Endothelial cell of umbilical vein (primary cell): ENCODE results near the gene COL6A2. TPM values are rescaled to one million over a fixed set of nuclear protein-coding genes. Genes with fewer than 3 reads are reported as not detected.

Experiments used
- BruUV-seq: library from RNA; stranded (reverse); fragments of 400-500 nt; replicated peaks from 2 replicates; lab custom pipeline; 2021; lab: Mats Ljungman, UMichigan
- CTCF ChIA-PET: fragments of 300-600, 350-600 bp; sonication (Branson Sonifier 250); formaldehyde crosslinking; loops from one replicate; lab custom pipeline; 2021; ENCODE audit warnings: antibody characterized with exemption, inconsistent platforms; lab: Charles Lee
- POLR2A ChIA-PET: fragments of 300-600, 350-600 bp; sonication (Branson Sonifier 250); formaldehyde crosslinking; loops from one replicate; lab custom pipeline; 2021; ENCODE audit warnings: antibody characterized with exemption, inconsistent platforms; lab: Charles Lee
- DNase-seq: peaks from one replicate; pipeline ENCODE4 v3.0.0-alpha.2; 2011; ENCODE audit warnings: low read depth, low spot score
- FAIRE-seq: peaks from 2 replicates; lab custom pipeline; 2011; peaks lifted over from hg19 to GRCh38; lab: Jason Lieb, UNC
- H2AFZ ChIP-seq: 2 replicates; pipeline ENCODE4 v1.6.0; 2012; ENCODE audit warnings: low read depth, low read length, control low read depth, inconsistent platforms
- H3K27ac ChIP-seq: 2 replicates; pipeline ENCODE4 v1.5.1; 2011; ENCODE audit warnings: low read depth, mild to moderate bottlenecking, control low read depth, low read length, moderate library complexity; ENCODE audit not compliant: insufficient read depth
- H3K27me3 ChIP-seq, 2 experiments: 2 replicates each; pipeline versions ENCODE4 v1.6.0 to v1.6.1; 2011; ENCODE audit warnings: low read length in 2 of 2, mixed read lengths in 1 of 2; ENCODE audit not compliant: control insufficient read depth in 2 of 2, insufficient read depth in 2 of 2
- H3K36me3 ChIP-seq, 2 experiments: 2 replicates in 1 of 2; 3 replicates in 1 of 2; pipeline ENCODE4 v1.5.1; 2011; ENCODE audit warnings: low read length in 2 of 2, mild to moderate bottlenecking in 1 of 2, moderate library complexity in 1 of 2; ENCODE audit not compliant: control insufficient read depth in 2 of 2, insufficient read depth in 2 of 2; ENCODE audit errors: extremely low read depth in 1 of 2
- H3K4me1 ChIP-seq: 3 replicates; pipeline ENCODE4 v1.5.1; 2011; ENCODE audit warnings: mild to moderate bottlenecking, low read length; ENCODE audit not compliant: control insufficient read depth, insufficient read depth; ENCODE audit errors: extremely low read depth
- H3K4me2 ChIP-seq: 2 replicates; pipeline ENCODE4 v1.6.1; 2011; ENCODE audit warnings: low read length, control low read depth, mixed read lengths; ENCODE audit not compliant: insufficient read depth
- H3K4me3 ChIP-seq, 3 experiments: fragments of 200-600 bp in 1 of 3; sonication (generic), shearing (Covaris generic) in 1 of 3; replicated peaks in 1 of 3; 2 replicates each; pipeline ENCODE4 v1.5.1; 2011 to 2016; ENCODE audit warnings: control low read depth in 3 of 3, low read length in 3 of 3, mild to moderate bottlenecking in 2 of 3, inconsistent platforms in 1 of 3, low read depth in 1 of 3, moderate library complexity in 1 of 3; ENCODE audit not compliant: insufficient read depth in 1 of 3
- H3K79me2 ChIP-seq: 2 replicates; pipeline ENCODE4 v1.6.0; 2012; ENCODE audit warnings: low read length, inconsistent platforms; ENCODE audit not compliant: control insufficient read depth, insufficient read depth
- H3K9ac ChIP-seq: replicated peaks from 2 replicates; pipeline ENCODE3; 2011; ENCODE audit warnings: low read length, control low read depth; ENCODE audit not compliant: insufficient read depth; ENCODE audit errors: extremely low read depth
- H3K9me1 ChIP-seq: replicated peaks from 3 replicates; pipeline ENCODE4 v1.6.0; 2011; ENCODE audit warnings: mild to moderate bottlenecking, low read length; ENCODE audit not compliant: control insufficient read depth, insufficient read depth; ENCODE audit errors: extremely low read depth
- H3K9me3 ChIP-seq: replicated peaks from 2 replicates; pipeline ENCODE4 v1.5.1; 2012; ENCODE audit warnings: low read length, inconsistent platforms; ENCODE audit not compliant: control insufficient read depth, insufficient read depth
- H4K20me1 ChIP-seq: replicated peaks from 2 replicates; pipeline ENCODE3; 2011; ENCODE audit warnings: mild to moderate bottlenecking, low read length; ENCODE audit not compliant: control insufficient read depth, insufficient read depth; ENCODE audit errors: extremely low read depth
- EZH2 ChIP-seq: IDR thresholded peaks from 2 replicates; pipeline ENCODE4 v1.6.1; 2012; ENCODE audit warnings: borderline replicate concordance, low read depth, mild to moderate bottlenecking, moderate library complexity, low read length, inconsistent platforms; ENCODE audit not compliant: severe bottlenecking
- FOS ChIP-seq: IDR thresholded peaks from 2 replicates; pipeline ENCODE4 v1.6.1; 2011; ENCODE audit warnings: mild to moderate bottlenecking, low read length, moderate library complexity, borderline replicate concordance; ENCODE audit not compliant: insufficient read depth
- GATA2 ChIP-seq: IDR thresholded peaks from 2 replicates; pipeline ENCODE4 v1.7.0; 2011; ENCODE audit warnings: low read depth, mild to moderate bottlenecking, moderate library complexity, mixed read lengths, low read length; ENCODE audit not compliant: insufficient read length, insufficient read depth
- JUN ChIP-seq: IDR thresholded peaks from 2 replicates; pipeline ENCODE4 v1.6.1; 2011; ENCODE audit warnings: borderline replicate concordance, low read depth; ENCODE audit not compliant: insufficient read length, insufficient read depth
- MYC ChIP-seq: IDR thresholded peaks from one replicate; pipeline ENCODE4 v1.6.1; 2011; ENCODE audit warnings: mild to moderate bottlenecking, low read depth, low read length
- POLR2A ChIP-seq: IDR thresholded peaks from 2 replicates; pipeline ENCODE4 v1.6.1; 2012; ENCODE audit warnings: low read depth, mild to moderate bottlenecking, control low read depth, low read length
- POLR2AphosphoS5 ChIP-seq: IDR thresholded peaks from 2 replicates; pipeline ENCODE4 v1.6.1; 2012; ENCODE audit warnings: low read depth, mild to moderate bottlenecking, control low read depth, low read length, moderate library complexity; ENCODE audit not compliant: insufficient read depth
- dilution Hi-C: fragments of 300-500 bp; cut with MboI; formaldehyde crosslinking; loops from one replicate; pipeline ENCODE4 v1.15.0; 2019; ENCODE audit warnings: low sequenced_read_pairs; ENCODE audit not compliant: extremely low pct_ligation_motif_present
- intact Hi-C: fragments of 100-400 bp; cut with micrococcal nuclease; formaldehyde crosslinking; loops from one replicate; pipeline ENCODE4 v1.10.0; 2022
- polyA plus RNA-seq, 4 experiments: library from polyadenylated mRNA; depleted of rRNA in 3 of 4; stranded (reverse) in 3 of 4; unstranded in 1 of 4; fragments of >200 nt; gene quantifications; 2 replicates each; pipeline versions ENCODE4 v1.2.1 to v1.2.3, GENCODE V29; 2011 to 2012; ENCODE audit warnings: missing spikeins in 1 of 4
- total RNA-seq: library from RNA; stranded (reverse); gene quantifications from 2 replicates; pipeline ENCODE4 v1.2.3, GENCODE V29; 2021
- TF ChIP-seq, protein P1 (sequence below): IDR thresholded peaks from 2 replicates; pipeline ENCODE4 v1.6.1; 2011; ENCODE audit not compliant: insufficient read depth, insufficient read length
- TF ChIP-seq, protein P2 (sequence below), 2 donors: IDR thresholded peaks; 1 replicate in 1 of 2; 2 replicates in 1 of 2; pipeline ENCODE4 v1.5.1; 2011; ENCODE audit warnings: low read length in 2 of 2, mild to moderate bottlenecking in 2 of 2, moderate library complexity in 2 of 2, control low read depth in 1 of 2, inconsistent platforms in 1 of 2, low read depth in 1 of 2; ENCODE audit not compliant: insufficient read depth in 1 of 2; ENCODE audit errors: extremely low read depth in 1 of 2

The COL6A2 gene
- total and polyA plus RNA-seq, 2 donors (not counting 3 experiments of a cell fraction or from before 2014, with no cell fraction given): 3.4 to 6.1 TPM

DNA sequence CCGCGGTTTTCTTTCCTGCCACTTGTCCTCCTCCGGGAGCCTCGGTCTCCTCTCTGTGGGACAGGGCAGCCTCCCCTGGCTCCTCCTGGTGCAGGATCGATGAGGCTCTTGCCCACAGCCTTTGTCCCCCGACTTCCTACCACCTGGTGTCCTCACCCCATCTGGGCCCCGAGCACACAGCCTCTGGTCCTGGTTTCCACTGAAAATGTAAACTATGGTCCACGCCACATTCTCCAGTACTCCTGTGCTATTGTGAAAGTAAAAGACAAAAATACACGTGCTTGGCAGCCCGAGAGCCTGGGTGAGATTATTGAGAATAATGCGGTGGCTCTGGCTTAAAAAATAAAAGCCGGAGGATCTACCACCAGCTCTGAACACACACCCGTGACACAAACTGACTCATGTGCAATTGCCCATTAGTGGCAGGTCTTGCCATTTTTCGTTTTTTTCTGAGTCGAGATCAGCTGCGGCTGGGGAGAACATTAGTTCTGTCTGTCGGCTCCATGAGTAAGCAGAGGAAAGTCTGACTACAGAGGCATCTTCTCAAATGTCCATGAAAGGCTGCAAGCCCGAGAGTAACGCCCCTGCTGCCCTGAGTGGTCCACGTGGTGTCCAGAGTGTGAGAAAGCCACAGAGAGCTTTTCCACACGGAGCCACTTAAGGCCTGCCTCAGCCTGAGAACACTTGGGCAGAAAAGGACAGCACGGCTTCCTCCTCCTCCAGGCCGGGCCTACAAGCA is 5.7 kb upstream of the COL6A2 start:
- no peaks in the 10 kb centered on the region for H3K9me3 ChIP-seq
- no peak overlapping the region for H3K4me2 ChIP-seq
- FAIRE-seq (no peak), DNase-seq (no peak)
- intact Hi-C loops: no loop called here
- no peak overlapping the region for H3K4me3 ChIP-seq
- H3K9me1 ChIP-seq: no peaks in the 10 kb centered on the region
- H3K9ac ChIP-seq: no peak overlapping the region
- ChIA-PET CTCF (no interaction called here), POLR2A (no interaction called here)
- no peak overlapping the region for H2AFZ ChIP-seq
- H3K4me1 ChIP-seq: no peaks in the 10 kb centered on the region
- H3K36me3 ChIP-seq: no peaks in the 10 kb centered on the region
- no TSS peak for BruUV-seq
- no peak overlapping the region for H3K27ac ChIP-seq
- dilution Hi-C loops: no loop called here
- TF ChIP-seq FOS (no peak), MYC (no peak), EZH2 (no peak), POLR2A (no peak), POLR2AphosphoS5 (no peak), JUN (no peak), GATA2 (no peak)
- TF ChIP-seq, protein P1, sequence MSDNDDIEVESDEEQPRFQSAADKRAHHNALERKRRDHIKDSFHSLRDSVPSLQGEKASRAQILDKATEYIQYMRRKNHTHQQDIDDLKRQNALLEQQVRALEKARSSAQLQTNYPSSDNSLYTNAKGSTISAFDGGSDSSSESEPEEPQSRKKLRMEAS: no peak
- TF ChIP-seq, protein P2, sequence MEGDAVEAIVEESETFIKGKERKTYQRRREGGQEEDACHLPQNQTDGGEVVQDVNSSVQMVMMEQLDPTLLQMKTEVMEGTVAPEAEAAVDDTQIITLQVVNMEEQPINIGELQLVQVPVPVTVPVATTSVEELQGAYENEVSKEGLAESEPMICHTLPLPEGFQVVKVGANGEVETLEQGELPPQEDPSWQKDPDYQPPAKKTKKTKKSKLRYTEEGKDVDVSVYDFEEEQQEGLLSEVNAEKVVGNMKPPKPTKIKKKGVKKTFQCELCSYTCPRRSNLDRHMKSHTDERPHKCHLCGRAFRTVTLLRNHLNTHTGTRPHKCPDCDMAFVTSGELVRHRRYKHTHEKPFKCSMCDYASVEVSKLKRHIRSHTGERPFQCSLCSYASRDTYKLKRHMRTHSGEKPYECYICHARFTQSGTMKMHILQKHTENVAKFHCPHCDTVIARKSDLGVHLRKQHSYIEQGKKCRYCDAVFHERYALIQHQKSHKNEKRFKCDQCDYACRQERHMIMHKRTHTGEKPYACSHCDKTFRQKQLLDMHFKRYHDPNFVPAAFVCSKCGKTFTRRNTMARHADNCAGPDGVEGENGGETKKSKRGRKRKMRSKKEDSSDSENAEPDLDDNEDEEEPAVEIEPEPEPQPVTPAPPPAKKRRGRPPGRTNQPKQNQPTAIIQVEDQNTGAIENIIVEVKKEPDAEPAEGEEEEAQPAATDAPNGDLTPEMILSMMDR (IDR thresholded peaks at IDR 0.05; ENCODE audit: extremely low read depth in 1 of 2, insufficient read depth in 1 of 2, low read depth in 1 of 2, low read length in 2 of 2): no peak
- no peaks in the 10 kb centered on the region for H3K79me2 ChIP-seq
- no peaks in the 10 kb centered on the region for H4K20me1 ChIP-seq
- H3K27me3 ChIP-seq: peaks cover 2 to 5% of the 10 kb centered on the region in 2 experiments
